Measurements from ENCODE around the gene ENC1.

DNA sequence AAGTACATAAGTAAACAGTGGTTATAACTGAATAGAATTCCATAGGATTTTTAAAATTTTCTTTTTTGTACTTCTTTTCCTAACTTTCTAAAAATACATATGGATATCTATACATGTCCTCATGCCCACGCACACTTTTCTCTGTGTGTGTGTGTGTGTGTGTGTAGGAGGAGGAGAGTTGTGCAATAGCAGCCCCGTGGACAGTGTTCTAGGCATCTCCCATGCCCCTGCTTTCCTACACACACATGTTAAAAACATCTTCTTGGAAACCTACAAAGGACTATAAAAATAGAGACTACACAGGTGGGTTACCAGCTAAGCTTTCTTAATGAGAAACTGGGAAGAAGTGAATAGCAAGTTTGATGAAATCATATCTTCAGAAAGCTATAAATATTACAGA is 24.7 kb upstream of the ENC1 start:
- TF ChIP-seq, protein P1, sequence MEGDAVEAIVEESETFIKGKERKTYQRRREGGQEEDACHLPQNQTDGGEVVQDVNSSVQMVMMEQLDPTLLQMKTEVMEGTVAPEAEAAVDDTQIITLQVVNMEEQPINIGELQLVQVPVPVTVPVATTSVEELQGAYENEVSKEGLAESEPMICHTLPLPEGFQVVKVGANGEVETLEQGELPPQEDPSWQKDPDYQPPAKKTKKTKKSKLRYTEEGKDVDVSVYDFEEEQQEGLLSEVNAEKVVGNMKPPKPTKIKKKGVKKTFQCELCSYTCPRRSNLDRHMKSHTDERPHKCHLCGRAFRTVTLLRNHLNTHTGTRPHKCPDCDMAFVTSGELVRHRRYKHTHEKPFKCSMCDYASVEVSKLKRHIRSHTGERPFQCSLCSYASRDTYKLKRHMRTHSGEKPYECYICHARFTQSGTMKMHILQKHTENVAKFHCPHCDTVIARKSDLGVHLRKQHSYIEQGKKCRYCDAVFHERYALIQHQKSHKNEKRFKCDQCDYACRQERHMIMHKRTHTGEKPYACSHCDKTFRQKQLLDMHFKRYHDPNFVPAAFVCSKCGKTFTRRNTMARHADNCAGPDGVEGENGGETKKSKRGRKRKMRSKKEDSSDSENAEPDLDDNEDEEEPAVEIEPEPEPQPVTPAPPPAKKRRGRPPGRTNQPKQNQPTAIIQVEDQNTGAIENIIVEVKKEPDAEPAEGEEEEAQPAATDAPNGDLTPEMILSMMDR (IDR thresholded peaks at IDR 0.05) = no peak
- TF ChIP-seq POLR2A (IDR thresholded peaks at IDR 0.05) = no peak
- TF ChIP-seq POLR2AphosphoS5 (IDR thresholded peaks at IDR 0.05) = no peak
- no peak for TF ChIP-seq EP300 (IDR thresholded peaks at IDR 0.05; ENCODE audit: low read depth)
